ENCODE measurements around the gene EMC6. TPM values are rescaled to one million over a fixed set of nuclear protein-coding genes. Genes with fewer than 3 reads are reported as not detected.

EMC6 gene
- total RNA-seq, 4 donors from 2014 or later, result 8.5 to 25.3 (median 13.8) TPM

- Histone ChIP-seq H3K9me3 (no peaks in the 10 kb centered on the region), H3K4me3 (peak overlapping the region; percentile 90 to 97), H3K36me3 (peaks cover 0 to 21% of the 10 kb centered on the region in 2 donors), H3K27me3 (no peaks in the 10 kb centered on the region), H3K27ac (peak overlapping the region; percentile 73 to 100 (median 95)), H3K4me1 (peaks cover 0 to 46% (median 29%) of the 10 kb centered on the region in 3 donors)
- TF ChIP-seq POLR2A (IDR thresholded peaks at IDR 0.05) (no peak), CTCF (IDR thresholded peaks at IDR 0.05) (no peak), EP300 (IDR thresholded peaks at IDR 0.05) (no peak), POLR2AphosphoS5 (IDR thresholded peaks at IDR 0.05) (no peak)
- 0% methylated on average over 3 to 4 of the region's 32 CpGs for WGBS, 2 donors (ENCODE audit: low coverage in 1 of 2)
- no peak for ATAC-seq
These were observed 404 bp downstream of the EMC6 start for GRCh38 chr17:3669085-3669347.

- Histone ChIP-seq H3K27ac (peak overlapping the region in 2 of 4 donors; percentile 93 to 97), H3K27me3 (no peaks in the 10 kb centered on the region), H3K4me3 (peak overlapping the region; percentile 90 to 97), H3K9me3 (no peaks in the 10 kb centered on the region), H3K36me3 (peaks cover 0 to 16% of the 10 kb centered on the region in 2 donors), H3K4me1 (peaks cover 0 to 46% (median 29%) of the 10 kb centered on the region in 3 donors)
- TF ChIP-seq CTCF (IDR thresholded peaks at IDR 0.05), result no peak
- TF ChIP-seq POLR2A (IDR thresholded peaks at IDR 0.05), result no peak
- no peak for TF ChIP-seq POLR2AphosphoS5 (IDR thresholded peaks at IDR 0.05)
- no peak for TF ChIP-seq EP300 (IDR thresholded peaks at IDR 0.05)
- WGBS, 2 donors (ENCODE audit: low coverage in 1 of 2), result 43 to 50% methylated on average over 11 to 12 of the region's 12 CpGs
- ATAC-seq, result no peak
These were observed 936 bp downstream of the EMC6 start for GRCh38 chr17:3669548-3669947.

- Histone ChIP-seq H3K36me3 (peaks cover 0 to 10% of the 10 kb centered on the region in 2 donors), H3K4me1 (peaks cover 0 to 18% (median 12%) of the 10 kb centered on the region in 3 donors), H3K27ac (no peak overlapping the region), H3K4me3 (no peak overlapping the region), H3K27me3 (peaks cover 3% of the 10 kb centered on the region), H3K9me3 (no peaks in the 10 kb centered on the region)
- no peak for TF ChIP-seq CTCF (IDR thresholded peaks at IDR 0.05)
- no peak for TF ChIP-seq POLR2AphosphoS5 (IDR thresholded peaks at IDR 0.05)
- TF ChIP-seq EP300 (IDR thresholded peaks at IDR 0.05), result no peak
- TF ChIP-seq POLR2A (IDR thresholded peaks at IDR 0.05), result no peak
- no peak for ATAC-seq
- WGBS, 2 donors (ENCODE audit: low coverage in 1 of 2), result 63 to 97% methylated on average over 1 to 4 of the region's 4 CpGs
These were observed 4.0 kb downstream of the EMC6 start for GRCh38 chr17:3672571-3672970.

- Histone ChIP-seq H3K4me3 (no peak overlapping the region), H3K4me1 (no peaks in the 10 kb centered on the region), H3K27me3 (peaks cover 27% of the 10 kb centered on the region), H3K36me3 (peaks cover 0 to 7% of the 10 kb centered on the region in 2 donors), H3K27ac (no peak overlapping the region), H3K9me3 (no peaks in the 10 kb centered on the region)
- no peak for TF ChIP-seq POLR2AphosphoS5 (IDR thresholded peaks at IDR 0.05)
- TF ChIP-seq POLR2A (IDR thresholded peaks at IDR 0.05), result no peak
- TF ChIP-seq EP300 (IDR thresholded peaks at IDR 0.05), result no peak
- TF ChIP-seq CTCF (IDR thresholded peaks at IDR 0.05), result no peak
- no peak for ATAC-seq
- WGBS, 2 donors (ENCODE audit: low coverage in 1 of 2), result no CpG with 5 or more reads among the region's 11 CpGs
These were observed 7.3 kb downstream of the EMC6 start for GRCh38 chr17:3675886-3676285.

GRCh38 chr17:3678095-3678820, 9.6 kb downstream of the EMC6 start:
- Histone ChIP-seq H3K36me3 (no peaks in the 10 kb centered on the region), H3K27me3 (peaks cover 50% of the 10 kb centered on the region), H3K27ac (no peak overlapping the region), H3K4me1 (no peaks in the 10 kb centered on the region), H3K4me3 (no peak overlapping the region), H3K9me3 (no peaks in the 10 kb centered on the region)
- TF ChIP-seq POLR2A (IDR thresholded peaks at IDR 0.05) (no peak), CTCF (IDR thresholded peaks at IDR 0.05) (no peak), EP300 (IDR thresholded peaks at IDR 0.05) (no peak), POLR2AphosphoS5 (IDR thresholded peaks at IDR 0.05) (no peak)
- 62% methylated on average over 6 of the region's 16 CpGs; no CpG with 5 or more reads in 1 of the 2 donors for WGBS, 2 donors (ENCODE audit: low coverage in 1 of 2)
- no peak for ATAC-seq

Data from gastroesophageal sphincter (tissue), 4 donors.